Fibroblast of skin of right biceps (primary cell): ENCODE data around the gene HELZ.
A peak's percentile ranks its signal among the peaks of the same experiment; 100 is the strongest.
"Not testable (repeated sequence)": the region's sequence is repeated elsewhere in the genome, so short reads cannot be mapped to it uniquely, and the experiment has no call there.

Source experiments
- DNase-seq: peaks from one replicate; pipeline ENCODE4 v3.0.0-alpha.2; 2013

Gene HELZ

GRCh38 chr17:67245073-67245693, at the start of gene HELZ:
HELZ (minus strand) TSS chr17:67245196; CDS start chr17:67218804, 26,392 bp downstream.
- DNase-seq, result peak; percentile 82

GRCh38 chr17:67293251-67294203, 48.5 kb upstream of the HELZ start:
- DNase-seq, result peak; percentile 50

- no peak for DNase-seq
These were observed 45.8 kb upstream of the HELZ start for GRCh38 chr17:67290711-67291291.

GRCh38 chr17:67290244-67290643, 45.2 kb upstream of the HELZ start:
- DNase-seq, result no peak

- DNase-seq, result peak; percentile 38
These were observed 44.3 kb upstream of the HELZ start for GRCh38 chr17:67289181-67289876.

DNA sequence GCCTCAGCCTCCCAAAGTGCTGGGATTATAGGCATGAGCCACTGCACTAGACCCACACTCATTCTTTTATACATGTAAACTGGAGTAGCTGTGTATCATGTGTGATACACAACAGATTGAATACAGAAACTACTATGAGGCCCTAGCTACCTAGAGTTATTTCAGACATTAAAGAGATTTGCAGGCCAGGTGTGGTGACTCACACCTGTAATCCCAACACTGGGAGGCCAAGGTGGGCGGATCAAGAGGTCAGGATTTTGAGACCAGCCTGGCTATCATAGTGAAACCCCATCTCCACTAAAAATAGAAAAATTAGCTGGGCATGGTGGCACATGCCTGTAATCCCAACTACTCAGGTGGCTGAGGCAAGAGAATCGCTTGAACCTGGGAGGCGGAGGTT, 41.8 kb upstream of the HELZ start:
- not testable (repeated sequence) for DNase-seq

DNA sequence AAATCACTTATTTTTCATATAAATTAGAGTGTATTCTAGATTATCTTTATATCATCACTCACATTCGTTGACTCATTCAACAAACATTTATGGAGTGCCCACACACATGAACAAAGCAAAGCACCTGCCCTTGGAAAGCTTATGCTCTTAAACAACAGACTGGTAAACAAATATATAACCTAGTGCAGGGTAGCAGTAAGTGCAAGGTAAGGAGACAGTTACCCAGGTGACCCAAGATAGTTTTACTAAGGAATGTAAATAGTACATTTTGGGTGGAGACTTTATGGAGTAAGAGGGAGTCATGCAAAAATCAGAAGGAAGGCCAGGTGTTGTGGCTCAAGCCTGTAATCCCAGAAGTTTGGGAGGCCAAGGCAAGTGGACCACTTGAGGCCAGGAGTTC, 40.4 kb upstream of the HELZ start:
- no peak for DNase-seq

DNA sequence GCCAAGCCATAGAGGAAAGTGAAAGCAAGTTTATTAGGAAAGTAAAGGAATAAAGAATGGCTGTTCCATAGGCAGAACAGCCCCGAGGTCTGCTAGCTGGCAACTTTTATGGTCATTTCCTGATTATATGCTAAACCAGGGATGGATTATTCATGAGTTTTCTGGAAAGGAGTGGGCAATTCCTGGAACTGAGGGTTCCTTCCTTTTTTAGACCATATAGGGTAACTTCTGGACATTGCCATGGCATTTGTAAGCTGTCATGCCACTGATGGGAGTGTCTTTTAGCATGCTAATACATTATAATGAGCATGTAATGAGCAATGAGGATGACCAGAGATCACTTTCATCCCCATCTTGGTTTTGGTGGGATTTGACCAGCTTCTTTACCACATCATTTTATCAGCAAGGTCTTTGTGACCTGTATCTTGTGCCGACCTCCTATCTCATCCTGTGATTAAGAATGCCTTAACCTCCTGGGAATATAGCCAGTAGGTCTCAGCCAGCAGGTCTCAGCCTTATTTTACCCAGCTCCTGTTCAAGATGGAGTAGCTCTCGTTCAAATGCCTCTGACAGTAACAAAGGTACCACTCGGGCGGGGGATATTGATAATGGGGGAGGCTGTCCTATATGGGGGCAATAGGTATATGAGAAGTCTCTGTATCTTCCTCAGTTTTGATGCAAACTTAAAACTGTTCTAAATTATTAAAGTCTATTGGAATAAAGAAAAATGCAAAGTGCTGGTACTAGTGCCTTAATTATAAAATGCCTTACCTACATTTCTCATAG, 38.9 kb upstream of the HELZ start:
- no peak for DNase-seq

DNA sequence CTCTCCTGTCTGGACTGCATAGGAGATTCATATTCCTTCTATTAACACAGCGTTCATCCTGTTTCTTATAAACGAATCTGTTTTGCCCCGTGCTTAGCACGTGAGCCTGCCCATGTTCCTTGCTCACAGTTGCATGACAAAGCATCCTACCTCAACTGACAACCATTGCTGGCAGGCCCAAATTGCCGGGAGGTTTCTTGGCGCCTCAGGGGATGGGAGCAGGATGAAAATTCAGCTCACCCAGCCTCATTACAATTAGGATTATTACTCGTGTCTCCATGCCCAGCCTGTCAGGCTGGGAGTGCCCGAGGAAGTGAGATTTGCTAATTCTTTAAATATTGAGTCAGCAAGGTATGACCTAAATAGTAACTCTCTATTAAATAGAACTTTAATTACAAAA, 36.7 kb upstream of the HELZ start:
- DNase-seq, result no peak

DNA sequence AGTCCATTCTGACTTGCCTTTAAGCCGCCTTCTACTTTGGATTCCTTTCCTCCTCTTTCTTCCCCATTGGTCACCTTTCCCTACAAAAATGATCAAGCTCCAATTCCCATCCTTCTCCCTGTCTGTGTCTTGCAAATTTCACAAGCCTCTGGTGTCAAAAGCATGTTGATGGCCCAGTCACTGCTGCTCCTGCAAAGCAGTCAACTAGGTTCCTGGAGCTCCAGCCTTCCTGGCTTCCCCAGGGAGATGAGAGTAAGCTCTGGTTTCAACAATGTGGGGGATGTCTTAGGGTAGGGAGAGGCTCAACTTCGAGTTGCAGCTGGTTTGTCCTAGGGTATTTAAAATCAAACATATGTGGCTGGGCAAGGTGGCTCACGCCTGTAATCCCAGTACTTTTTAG, 36.1 kb upstream of the HELZ start:
- DNase-seq, result no peak

DNA sequence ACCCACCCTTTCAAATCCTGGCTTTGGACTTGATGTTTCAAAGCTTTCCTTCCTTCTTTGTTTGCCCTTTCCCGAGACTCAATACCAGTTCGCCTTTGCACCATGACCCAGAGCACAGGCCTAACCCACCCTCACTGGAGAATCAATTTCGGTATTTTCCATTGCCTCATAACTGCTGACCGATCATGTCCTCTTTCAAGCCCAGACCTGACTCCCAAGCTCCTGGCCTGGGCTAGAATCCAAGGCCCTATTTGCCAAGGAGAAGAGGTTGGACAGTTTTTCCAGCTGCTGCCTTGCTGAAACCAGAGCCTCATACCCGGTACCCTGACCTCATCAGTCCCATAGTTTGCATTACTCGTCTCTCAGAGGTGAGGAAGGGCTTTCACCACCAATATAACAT, 35.3 kb upstream of the HELZ start:
- DNase-seq, result no peak

DNA sequence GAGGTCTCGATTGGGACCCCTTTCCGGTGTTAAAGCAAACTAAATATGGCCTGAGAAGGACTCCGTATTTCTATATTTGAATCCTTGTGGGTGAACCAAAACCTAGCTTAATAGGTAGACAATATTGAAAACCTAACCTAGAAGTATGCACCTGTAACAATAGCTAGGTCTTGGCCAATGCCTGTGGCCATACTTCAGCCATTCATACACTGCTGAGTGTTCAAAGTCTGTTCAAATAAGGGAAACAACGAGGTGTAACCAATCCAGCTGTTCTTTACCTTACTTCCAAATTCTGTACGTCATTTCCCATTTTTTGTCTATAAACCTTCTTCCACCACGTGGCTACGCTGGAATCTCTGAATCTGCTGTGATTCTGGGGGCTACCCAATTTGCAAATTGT, 34.1 kb upstream of the HELZ start:
- no peak for DNase-seq

- DNase-seq, result no peak
These were observed 33.4 kb upstream of the HELZ start for GRCh38 chr17:67278363-67278762.

DNA sequence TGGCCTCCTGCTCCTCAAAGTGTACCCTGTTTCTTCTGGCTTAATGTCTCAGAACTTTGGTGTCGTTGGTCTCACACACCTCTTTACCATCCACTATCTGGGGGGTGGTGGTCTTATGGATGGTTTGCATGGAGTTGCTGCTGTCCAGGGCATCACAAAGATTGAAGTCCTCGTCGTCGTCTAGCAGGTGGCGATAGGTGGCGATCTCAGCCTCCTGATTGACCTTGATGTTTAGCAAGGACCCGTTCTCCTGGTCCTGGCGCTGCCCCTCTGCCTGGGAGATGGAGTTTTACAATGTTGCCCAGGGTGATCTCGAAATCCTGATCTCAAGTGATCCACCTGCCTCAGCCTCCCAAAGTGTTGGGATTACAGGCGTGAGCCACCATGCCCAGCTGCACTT, 31.1 kb upstream of the HELZ start:
- DNase-seq, result no peak

- no peak for DNase-seq
These were observed 29.5 kb upstream of the HELZ start for GRCh38 chr17:67274466-67274865.

- no peak for DNase-seq
These were observed 28.9 kb upstream of the HELZ start for GRCh38 chr17:67273900-67274299.

- DNase-seq, result no peak
These were observed 27.5 kb upstream of the HELZ start for GRCh38 chr17:67272312-67273047.

DNA sequence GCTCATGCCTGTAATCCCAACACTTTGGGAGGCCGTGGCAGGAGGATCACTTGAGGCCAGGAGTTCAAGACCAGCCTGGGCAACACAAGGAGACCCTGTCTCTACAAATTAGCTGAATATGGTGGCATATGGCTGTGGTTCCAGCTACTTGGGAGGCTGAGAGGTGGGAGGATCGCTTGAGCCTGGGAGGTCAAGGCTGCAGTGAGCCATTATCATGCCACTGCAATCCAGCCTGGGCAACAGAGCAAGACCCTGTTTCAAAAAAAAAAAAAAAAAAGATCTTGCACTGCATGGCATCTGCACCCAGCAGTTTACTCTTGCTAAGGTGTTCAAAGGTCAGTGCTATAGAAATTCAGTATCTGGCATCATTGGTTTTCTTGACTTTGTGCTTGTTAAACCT, 26.2 kb upstream of the HELZ start:
- not testable (repeated sequence) for DNase-seq

DNA sequence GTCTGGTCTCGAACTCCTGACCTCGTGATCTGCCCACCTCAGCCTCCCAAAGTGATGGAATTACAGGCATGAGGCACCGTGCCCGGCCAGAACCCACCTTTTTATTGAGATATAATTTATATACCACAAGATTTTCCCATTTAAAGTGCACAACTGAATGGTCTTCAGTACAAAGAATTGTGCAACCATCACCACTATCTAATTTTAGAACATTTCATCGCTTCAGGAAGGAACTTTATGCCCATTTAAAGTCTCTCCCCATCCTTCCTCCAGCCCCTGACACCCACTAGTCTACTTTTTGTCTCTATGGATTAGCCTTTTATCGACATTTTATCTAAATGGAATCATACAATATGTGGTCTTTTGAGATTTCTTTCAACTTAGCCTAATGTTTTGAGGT, 25.4 kb upstream of the HELZ start:
- no peak for DNase-seq

DNA sequence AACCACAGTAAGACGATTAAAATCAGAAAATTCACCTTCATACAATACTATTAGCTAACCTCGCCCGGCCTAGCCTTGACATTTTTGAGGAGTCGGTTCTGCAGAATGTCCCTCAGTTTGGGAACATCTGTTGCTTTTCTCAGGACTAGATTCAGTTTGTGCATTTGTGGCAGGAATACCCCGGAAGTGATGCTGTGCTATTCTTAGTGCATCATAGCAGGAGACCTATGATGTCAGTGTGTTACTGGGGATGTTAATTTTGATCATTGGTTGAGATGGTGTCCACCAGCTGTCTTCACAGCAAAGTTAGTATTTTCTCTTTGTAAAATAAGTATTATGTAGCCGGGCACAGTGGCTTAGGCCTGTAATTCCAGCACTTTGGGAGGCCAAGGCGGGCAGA, 21.5 kb upstream of the HELZ start:
- no peak for DNase-seq

DNA sequence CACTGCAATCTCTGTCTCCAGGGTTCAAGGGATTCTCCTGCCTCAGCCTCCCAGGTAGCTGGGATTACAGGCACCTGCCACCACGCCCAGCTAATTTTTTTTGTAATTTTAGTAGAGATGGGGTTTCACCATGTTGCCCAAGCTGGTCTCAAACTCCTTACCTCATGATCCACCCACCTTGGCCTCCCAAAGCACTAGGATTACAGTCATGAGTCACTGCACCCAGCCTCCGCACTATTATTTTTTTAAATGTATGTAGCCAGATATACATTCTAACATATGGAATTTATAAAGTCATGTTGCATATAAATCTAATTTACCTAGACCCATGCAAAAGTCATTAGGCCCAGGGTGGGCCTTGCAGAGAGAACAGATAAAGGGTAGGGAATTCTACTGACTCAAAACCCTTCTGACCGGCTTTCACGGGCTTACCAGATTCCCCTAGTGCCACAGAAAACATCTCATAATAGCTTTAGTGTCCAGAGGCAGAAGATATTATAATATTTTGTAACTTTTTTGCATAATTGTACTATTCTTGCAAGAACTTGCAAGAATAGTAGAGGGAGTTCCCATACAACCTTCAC, 20.5 kb upstream of the HELZ start:
- peak; percentile 41 for DNase-seq
